T-helper 2 cell treated with Interferon-gamma antibody and Interleukin-4, amounts not matched to agents 5 μg/mL and 100 μg/mL, for 36 hours (primary cell): ENCODE results near the gene HIRIP3.

Source experiments
- DNase-seq: peaks from one replicate; pipeline ENCODE4 v3.0.0; 2021; ENCODE audit warnings: low spot score
- H3K27ac Mint-ChIP-seq: one replicate; pipeline ENCODE4 v1.8.0; 2021; ENCODE audit warnings: mild to moderate bottlenecking, mixed read lengths
- H3K27me3 Mint-ChIP-seq: one replicate; pipeline ENCODE4 v1.8.0; 2021; ENCODE audit warnings: low read depth, mixed read lengths
- H3K36me3 Mint-ChIP-seq: one replicate; pipeline ENCODE4 v1.8.0; 2021; ENCODE audit warnings: low read depth, mixed read lengths
- H3K4me1 Mint-ChIP-seq: one replicate; pipeline ENCODE4 v1.8.0; 2021; ENCODE audit warnings: low read depth, mixed read lengths
- H3K4me3 Mint-ChIP-seq: one replicate; pipeline ENCODE4 v1.8.0; 2022; ENCODE audit warnings: mild to moderate bottlenecking, moderate library complexity, mixed read lengths
- H3K9me3 Mint-ChIP-seq: one replicate; pipeline ENCODE4 v1.8.0; 2021; ENCODE audit warnings: mixed read lengths

Gene HIRIP3

GRCh38 chr16:29999605-30000004 is 4.2 kb upstream of the HIRIP3 start:
- no peaks in the 10 kb centered on the region for H3K27me3 Mint-ChIP-seq
- peak overlapping the region; percentile 3 for H3K27ac Mint-ChIP-seq
- peaks cover 8% of the 10 kb centered on the region for H3K4me1 Mint-ChIP-seq
- peaks cover 44% of the 10 kb centered on the region for H3K36me3 Mint-ChIP-seq
- no peaks in the 10 kb centered on the region for H3K9me3 Mint-ChIP-seq
- no peak for DNase-seq
- H3K4me3 Mint-ChIP-seq = no peak overlapping the region

- H3K9me3 Mint-ChIP-seq = no peaks in the 10 kb centered on the region
- peaks cover 46% of the 10 kb centered on the region for H3K36me3 Mint-ChIP-seq
- H3K27ac Mint-ChIP-seq = peak overlapping the region; percentile 98
- peak overlapping the region; percentile 99 for H3K4me3 Mint-ChIP-seq
- H3K27me3 Mint-ChIP-seq = no peaks in the 10 kb centered on the region
- no peak for DNase-seq
- peaks cover 17% of the 10 kb centered on the region for H3K4me1 Mint-ChIP-seq
Measured at GRCh38 chr16:29996766-29997250, 1.4 kb upstream of the HIRIP3 start.

GRCh38 chr16:29995911-29996765 is 721 bp upstream of the HIRIP3 start, which contains the start of gene INO80E:
Gene INO80E, plus strand, starts transcription at chr16:29996241. Its CDS starts 70 bp downstream, at chr16:29996311.
- Mint-ChIP-seq H3K27ac (peak within 1 kb of the TSS; percentile 98), H3K4me3 (peak within 1 kb of the TSS; percentile 99), H3K27me3 (no peaks in the 10 kb centered on the region), H3K36me3 (peaks cover 45% of the 10 kb centered on the region), H3K9me3 (no peaks in the 10 kb centered on the region), H3K4me1 (peaks cover 17% of the 10 kb centered on the region)
- peak; percentile 99 for DNase-seq

GRCh38 chr16:29994600-29995323 is 655 bp downstream of the HIRIP3 start:
- no peak for DNase-seq
- Mint-ChIP-seq H3K4me3 (peak overlapping the region; percentile 99), H3K4me1 (peaks cover 17% of the 10 kb centered on the region), H3K27ac (peak overlapping the region; percentile 98), H3K9me3 (no peaks in the 10 kb centered on the region), H3K36me3 (peaks cover 49% of the 10 kb centered on the region), H3K27me3 (no peaks in the 10 kb centered on the region)

GRCh38 chr16:29993903-29994599 is 1.4 kb downstream of the HIRIP3 start:
- peaks cover 49% of the 10 kb centered on the region for H3K36me3 Mint-ChIP-seq

GRCh38 chr16:29993191-29993902 is 2.1 kb downstream of the HIRIP3 start:
- peaks cover 49% of the 10 kb centered on the region for H3K36me3 Mint-ChIP-seq
- no peaks in the 10 kb centered on the region for H3K27me3 Mint-ChIP-seq
- no peaks in the 10 kb centered on the region for H3K9me3 Mint-ChIP-seq
- H3K4me3 Mint-ChIP-seq = no peak overlapping the region
- no peak overlapping the region for H3K27ac Mint-ChIP-seq
- H3K4me1 Mint-ChIP-seq = peaks cover 20% of the 10 kb centered on the region
- no peak for DNase-seq

More at GRCh38 chr16:29993903-29994599, 1.4 kb downstream of the HIRIP3 start:
- Mint-ChIP-seq H3K9me3 (no peaks in the 10 kb centered on the region), H3K27me3 (no peaks in the 10 kb centered on the region), H3K4me3 (peak overlapping the region; percentile 99), H3K4me1 (peaks cover 18% of the 10 kb centered on the region), H3K27ac (peak overlapping the region; percentile 98)
- no peak for DNase-seq

GRCh38 chr16:29992344-29992967 is 3.0 kb downstream of the HIRIP3 start:
- Mint-ChIP-seq H3K9me3 (no peaks in the 10 kb centered on the region), H3K4me3 (peak overlapping the region; percentile 38), H3K4me1 (peaks cover 20% of the 10 kb centered on the region), H3K27ac (peak overlapping the region; percentile 60), H3K36me3 (peaks cover 47% of the 10 kb centered on the region), H3K27me3 (no peaks in the 10 kb centered on the region)
- no peak for DNase-seq

- H3K4me1 Mint-ChIP-seq = peaks cover 15% of the 10 kb centered on the region
- no peak overlapping the region for H3K27ac Mint-ChIP-seq
- H3K4me3 Mint-ChIP-seq = no peak overlapping the region
- peaks cover 45% of the 10 kb centered on the region for H3K36me3 Mint-ChIP-seq
- no peaks in the 10 kb centered on the region for H3K27me3 Mint-ChIP-seq
- H3K9me3 Mint-ChIP-seq = no peaks in the 10 kb centered on the region
- DNase-seq = no peak
Measured at GRCh38 chr16:29991571-29991904, 3.9 kb downstream of the HIRIP3 start.

- H3K4me3 Mint-ChIP-seq = no peak overlapping the region
Measured at GRCh38 chr16:29990883-29991570, 4.4 kb downstream of the HIRIP3 start.

GRCh38 chr16:29990034-29990433 is 5.4 kb downstream of the HIRIP3 start:
- Mint-ChIP-seq H3K4me1 (peaks cover 15% of the 10 kb centered on the region), H3K9me3 (no peaks in the 10 kb centered on the region), H3K27ac (no peak overlapping the region), H3K27me3 (no peaks in the 10 kb centered on the region), H3K4me3 (no peak overlapping the region), H3K36me3 (peaks cover 47% of the 10 kb centered on the region)
- DNase-seq = no peak

More at GRCh38 chr16:29990883-29991570, 4.4 kb downstream of the HIRIP3 start:
- Mint-ChIP-seq H3K27me3 (no peaks in the 10 kb centered on the region), H3K4me1 (peaks cover 15% of the 10 kb centered on the region), H3K9me3 (no peaks in the 10 kb centered on the region), H3K36me3 (peaks cover 43% of the 10 kb centered on the region), H3K27ac (no peak overlapping the region)
- no peak for DNase-seq

- Mint-ChIP-seq H3K27me3 (no peaks in the 10 kb centered on the region), H3K9me3 (no peaks in the 10 kb centered on the region), H3K4me1 (peaks cover 9% of the 10 kb centered on the region), H3K27ac (peak overlapping the region; percentile 44), H3K36me3 (peaks cover 47% of the 10 kb centered on the region), H3K4me3 (no peak overlapping the region)
- no peak for DNase-seq
Measured at GRCh38 chr16:29989111-29989858, 6.1 kb downstream of the HIRIP3 start.
